Activated CD4-positive, CD25-positive, alpha-beta regulatory T cell treated with anti-CD3 and anti-CD28 coated beads, Interleukin-2, amount 50 U/mL, for 24 hours (primary cell): Measurements from ENCODE around the gene FTO.
"Not testable (repeated sequence)": the region's sequence is repeated elsewhere in the genome, so short reads cannot be mapped to it uniquely, and the experiment has no call there.

Experiments
- ATAC-seq, 2 donors: fragments of 150-1000 bp; cut with Tn5 transposase; one replicate each; pipeline ENCODE4 v1.10.0; 2021; ENCODE audit warnings: mild to moderate bottlenecking in 1 of 2, moderate library complexity in 1 of 2

Gene FTO

GRCh38 chr16:53703590-53704444, at the start of gene FTO, which contains the start of gene RPGRIP1L:
TSS of gene FTO (plus strand) at chr16:53704156.
TSS of gene RPGRIP1L (minus strand) at chr16:53703859. CDS start at chr16:53700723, 3,136 bp downstream.
- ATAC-seq: peak; percentile 98 to 99

DNA sequence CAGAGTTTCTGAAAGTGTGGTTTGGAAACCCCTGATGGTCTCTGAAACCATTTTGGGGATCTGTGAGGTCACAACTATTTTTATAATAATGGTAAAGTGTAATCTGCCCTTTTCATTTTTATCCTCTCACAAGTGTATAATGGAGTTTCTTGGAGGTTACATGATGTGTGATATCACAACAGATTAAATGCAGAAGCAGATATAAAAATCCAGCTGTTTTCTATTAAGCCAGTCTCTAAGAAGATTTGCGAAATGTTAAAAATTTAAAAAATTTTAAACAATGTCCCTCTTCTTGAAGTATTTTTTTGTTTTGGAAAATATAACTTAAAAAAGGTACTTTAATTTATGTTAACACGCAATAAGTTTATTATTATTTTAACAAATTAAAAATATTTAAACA, 49.0 kb upstream of the FTO start:
- ATAC-seq: no peak

GRCh38 chr16:53662072-53662471, 41.9 kb upstream of the FTO start:
- ATAC-seq: no peak

- peak; percentile 96 to 98 for ATAC-seq
Observed at GRCh38 chr16:53664724-53665345, 39.1 kb upstream of the FTO start.

DNA sequence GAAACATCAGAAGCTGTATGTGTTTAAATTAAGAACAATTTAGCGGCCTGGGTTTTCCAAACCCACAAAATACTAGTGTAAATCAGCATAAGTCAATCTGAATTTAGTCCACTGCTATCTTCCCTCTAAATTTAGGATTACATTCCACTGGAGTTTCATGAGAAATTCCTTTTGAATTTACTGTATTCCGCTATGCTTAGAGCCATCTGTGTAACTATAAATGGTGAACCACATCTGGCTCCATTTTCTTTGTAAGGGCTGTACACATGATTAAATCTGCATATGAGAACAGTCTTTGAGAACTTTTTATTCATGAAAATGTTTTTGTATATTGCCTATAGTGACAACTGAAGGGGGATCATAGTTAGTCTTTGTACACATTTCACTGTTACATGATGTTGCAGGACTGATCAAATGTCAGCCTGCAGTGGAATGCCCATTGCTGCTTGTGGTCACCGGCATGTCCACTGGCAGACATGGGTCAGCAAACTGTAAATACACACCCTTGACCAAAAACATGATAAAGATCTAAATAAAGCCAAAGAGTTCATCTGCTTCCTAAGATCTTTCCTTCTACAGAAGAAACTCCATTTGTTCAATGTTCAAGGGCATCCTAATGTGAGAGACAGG, 37.1 kb upstream of the FTO start:
- no peak for ATAC-seq

DNA sequence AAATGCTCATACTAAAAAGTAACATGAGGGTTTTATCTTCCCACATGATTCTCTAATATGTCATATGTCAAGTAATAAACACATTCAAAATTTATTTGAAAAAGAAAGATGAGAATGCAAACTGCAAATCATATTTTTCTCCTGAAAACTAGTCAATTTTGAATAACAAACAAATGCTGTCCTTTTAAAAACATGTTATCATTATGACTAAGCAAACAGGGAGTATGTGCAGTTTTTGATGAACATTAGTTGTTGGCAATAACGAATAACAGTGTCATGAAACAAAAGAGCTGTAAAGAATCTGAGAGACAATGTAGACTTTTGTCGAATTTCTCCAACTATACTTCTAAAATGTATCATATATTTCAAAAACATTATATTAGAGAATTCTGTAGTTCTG, 35.1 kb upstream of the FTO start:
- ATAC-seq: no peak

DNA sequence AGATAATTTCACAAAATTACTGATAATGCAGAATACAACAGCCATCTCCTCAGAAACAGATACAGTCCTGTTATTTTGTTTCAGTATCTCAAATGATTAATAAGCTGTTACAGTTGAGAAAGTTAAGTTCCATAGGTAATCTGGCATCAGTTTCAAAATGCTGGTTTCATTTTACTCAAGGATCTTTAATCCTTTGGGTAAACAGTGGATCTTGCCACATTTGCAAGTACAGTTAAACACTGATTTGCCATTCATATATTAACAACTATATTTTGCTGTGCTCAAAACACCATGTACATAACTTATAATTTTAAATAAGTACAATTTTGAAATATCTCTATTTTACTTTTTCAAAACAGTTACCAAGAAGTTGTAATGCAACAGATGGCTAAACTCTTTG, 31.5 kb upstream of the FTO start:
- no peak for ATAC-seq

GRCh38 chr16:53673189-53673588, 30.8 kb upstream of the FTO start:
- no peak for ATAC-seq

- ATAC-seq: no peak
Observed at GRCh38 chr16:53678155-53678554, 25.8 kb upstream of the FTO start.

GRCh38 chr16:53678756-53679343, 25.1 kb upstream of the FTO start:
- ATAC-seq: no peak

DNA sequence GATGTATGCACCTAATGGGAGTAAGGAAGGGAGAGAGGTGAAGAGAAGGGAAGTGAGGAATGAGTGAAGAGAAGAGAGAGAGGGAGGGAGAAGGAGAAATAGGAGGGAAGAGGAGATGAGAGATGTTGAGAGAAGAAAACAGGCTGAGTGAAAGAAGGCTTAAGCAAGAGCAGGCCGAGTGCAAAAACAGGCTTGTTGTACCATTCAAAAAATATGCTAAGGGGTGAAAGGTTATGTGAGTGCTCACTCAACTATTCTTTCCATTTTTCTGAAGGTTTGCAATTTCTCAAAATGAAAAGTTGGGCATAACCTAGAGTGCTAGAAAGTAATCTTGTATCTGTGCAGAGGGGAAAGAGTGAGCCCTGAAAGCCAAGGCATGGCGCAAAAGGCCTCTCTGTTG, 23.2 kb upstream of the FTO start:
- no peak for ATAC-seq

DNA sequence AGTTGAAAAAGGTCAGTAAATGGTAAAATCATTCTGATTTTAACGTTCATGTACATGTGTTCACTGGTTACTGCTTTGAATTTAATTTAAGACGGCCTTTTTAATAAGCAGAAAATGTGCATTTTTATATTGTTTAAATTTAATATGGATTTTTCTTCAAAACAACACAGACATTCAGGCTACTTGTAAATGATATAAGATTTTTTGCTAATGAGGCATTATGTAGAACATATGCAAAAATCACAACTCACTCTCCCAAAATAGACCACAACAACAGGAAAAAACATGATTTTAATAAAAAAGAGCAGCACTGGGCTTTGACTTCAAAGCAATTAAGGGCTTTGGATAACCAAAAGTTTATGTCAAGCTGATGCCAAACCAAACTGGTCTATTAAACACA, 22.6 kb upstream of the FTO start:
- ATAC-seq: no peak

DNA sequence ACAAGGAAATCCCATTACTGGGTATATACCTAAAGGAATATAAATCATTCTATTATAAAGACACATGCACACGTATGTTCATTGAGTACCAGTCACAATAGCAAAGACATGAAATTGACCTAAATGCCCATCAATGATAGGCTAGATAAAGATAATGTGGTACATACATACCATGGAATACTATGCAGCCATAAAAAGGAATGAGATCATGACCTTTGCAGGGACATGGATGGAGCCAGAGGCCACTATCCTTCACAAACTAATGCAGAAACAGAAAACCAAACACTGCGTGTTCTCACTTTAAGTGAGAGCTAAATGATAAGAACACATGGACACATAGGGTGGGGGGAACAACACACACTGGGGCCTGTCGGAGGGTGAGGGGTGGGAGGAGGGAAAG, 18.6 kb upstream of the FTO start:
- not testable (repeated sequence) for ATAC-seq

DNA sequence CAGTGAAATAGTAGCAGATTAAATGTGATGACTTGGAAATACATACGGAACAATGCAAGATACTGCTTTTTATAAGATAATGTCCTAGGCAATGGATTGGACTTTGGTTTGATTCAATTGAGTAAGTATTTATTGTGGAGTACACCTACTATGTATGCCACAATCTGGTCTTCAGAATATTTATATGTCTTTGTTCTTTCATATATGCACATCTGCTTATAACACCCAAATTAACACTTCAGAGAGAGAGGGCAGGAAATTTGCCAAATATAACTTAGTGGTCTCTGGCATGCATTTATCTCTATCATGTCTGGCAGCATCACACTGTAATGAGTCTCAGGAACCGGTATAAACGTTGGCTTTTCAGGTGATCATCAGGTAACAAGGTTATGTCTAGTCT, 17.2 kb upstream of the FTO start:
- no peak for ATAC-seq

- ATAC-seq: no peak
Observed at GRCh38 chr16:53689636-53690035, 14.3 kb upstream of the FTO start.

GRCh38 chr16:53690771-53691170, 13.2 kb upstream of the FTO start:
- no peak for ATAC-seq

DNA sequence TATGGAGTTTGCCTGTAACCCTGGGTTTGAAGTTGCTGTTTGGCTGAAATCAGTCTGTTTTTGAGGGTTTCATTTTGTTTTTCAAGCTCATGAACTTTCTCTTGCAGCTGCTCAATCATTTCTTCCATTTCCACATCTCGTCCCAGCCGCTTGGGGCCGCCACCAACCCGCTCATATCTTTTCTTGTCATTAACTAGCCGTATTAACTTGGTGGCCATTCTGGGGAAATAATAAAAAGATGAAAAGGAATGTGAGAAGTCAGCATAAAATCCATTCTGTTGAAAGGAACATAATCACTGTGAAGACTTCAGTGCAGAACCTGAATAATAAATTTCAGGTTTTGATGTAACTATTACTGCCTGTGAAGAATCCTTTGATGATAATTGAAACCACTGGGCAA, 11.8 kb upstream of the FTO start:
- ATAC-seq: no peak

DNA sequence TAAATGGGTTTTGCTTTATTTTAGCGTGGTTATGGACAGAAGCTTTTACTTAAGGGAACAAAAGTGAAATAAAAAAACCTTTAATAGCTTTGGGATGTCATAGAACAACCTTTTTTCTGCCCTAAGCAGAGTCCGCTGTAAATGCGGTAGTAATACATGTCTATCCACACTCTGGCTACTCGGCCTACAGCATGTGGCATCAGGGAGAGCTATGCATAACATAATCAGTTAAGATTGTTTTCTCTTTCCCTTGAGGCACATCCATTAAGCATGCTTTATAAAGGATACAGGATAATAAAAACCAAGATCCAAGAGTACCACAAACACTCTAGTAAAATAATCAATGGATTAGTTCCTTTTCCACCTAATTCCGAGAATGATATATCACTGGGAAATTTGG, 10.6 kb upstream of the FTO start:
- ATAC-seq: no peak

- ATAC-seq: peak in 1 of 2 donors; percentile 27
Observed at GRCh38 chr16:53695070-53695469, 8.9 kb upstream of the FTO start.

- ATAC-seq: not testable (repeated sequence)
Observed at GRCh38 chr16:53698271-53698670, 5.7 kb upstream of the FTO start.

- ATAC-seq: no peak
Observed at GRCh38 chr16:53704445-53704813, 473 bp downstream of the FTO start.

GRCh38 chr16:53707671-53708070, 3.7 kb downstream of the FTO start:
- no peak for ATAC-seq

GRCh38 chr16:53708490-53708889, 4.5 kb downstream of the FTO start:
- ATAC-seq: no peak

GRCh38 chr16:53711390-53711789, 7.4 kb downstream of the FTO start:
- no peak for ATAC-seq
